HEK293 (cell line): ENCODE results near the gene RDX.

Source experiments
- CTCF ChIP-seq: fragments of 450-650 bp; formaldehyde crosslinking; IDR thresholded peaks from 2 replicates; pipeline ENCODE4 v1.5.1; 2016; ENCODE audit warnings: missing biosample characterization, missing genetic modification characterization
- HOXA7 ChIP-seq: sonication (generic); formaldehyde crosslinking; IDR thresholded peaks from 2 replicates; pipeline ENCODE4 v1.8.1; 2022; ENCODE audit warnings: missing genetic modification reagents, borderline replicate concordance
- MEIS1 ChIP-seq: sonication (generic); formaldehyde crosslinking; IDR thresholded peaks from 2 replicates; pipeline ENCODE4 v1.8.1; 2022; ENCODE audit warnings: missing genetic modification reagents, mild to moderate bottlenecking, borderline replicate concordance
- ZFP37 ChIP-seq: fragments of 450-650 bp; formaldehyde crosslinking; IDR thresholded peaks from 2 replicates; pipeline ENCODE4 v1.5.1; 2016; ENCODE audit warnings: missing biosample characterization, missing genetic modification characterization
- ZNF555 ChIP-seq: fragments of 450-650 bp; formaldehyde crosslinking; conservative IDR thresholded peaks from 2 replicates; pipeline ENCODE4 v1.5.1; 2017; ENCODE audit warnings: missing biosample characterization, mild to moderate bottlenecking, missing genetic modification characterization, inconsistent platforms
- ZNF571 ChIP-seq: fragments of 450-650 bp; formaldehyde crosslinking; IDR thresholded peaks from 2 replicates; pipeline ENCODE4 v1.5.0; 2017; ENCODE audit warnings: missing biosample characterization, missing genetic modification characterization
- ZNF621 ChIP-seq: fragments of 450-650 bp; formaldehyde crosslinking; IDR thresholded peaks from 2 replicates; pipeline ENCODE4 v1.5.1; 2017; ENCODE audit warnings: missing biosample characterization, missing genetic modification characterization
- ZNF623 ChIP-seq: fragments of 450-650 bp; formaldehyde crosslinking; IDR thresholded peaks from 2 replicates; pipeline ENCODE4 v1.5.1; 2016; ENCODE audit warnings: missing biosample characterization, missing genetic modification characterization

GRCh38 chr11:110308071-110308470 is 11.7 kb upstream of the RDX start:
- no peak for TF ChIP-seq ZNF623 (tag by site-specific recombination)
- no peak for TF ChIP-seq MEIS1 (CRISPR knock-in tag)
- no peak for TF ChIP-seq CTCF (tag by site-specific recombination)
- no peak for TF ChIP-seq ZNF571 (tag by site-specific recombination)
- TF ChIP-seq ZFP37 (tag by site-specific recombination): no peak
- no peak for TF ChIP-seq ZNF621 (tag by site-specific recombination)
- no peak for TF ChIP-seq ZNF555 (tag by site-specific recombination)
- TF ChIP-seq HOXA7: no peak
